WTC11 (cell line): ENCODE results near the gene COX14.

Experiments
- ATF1 ChIP-seq: sonication (generic); formaldehyde crosslinking; IDR thresholded peaks from 2 replicates; pipeline ENCODE4 v1.8.1; 2023; ENCODE audit warnings: mild to moderate bottlenecking, moderate library complexity, missing genetic modification reagents
- ATF2 ChIP-seq: sonication (generic); formaldehyde crosslinking; IDR thresholded peaks from 2 replicates; pipeline ENCODE4 v1.8.1; 2022; ENCODE audit warnings: low read depth, missing genetic modification reagents, borderline replicate concordance
- CTCF ChIP-seq: fragments of 200-600 bp; IDR thresholded peaks from 2 replicates; pipeline ENCODE4 v1.8.0; 2022; ENCODE audit warnings: antibody characterized with exemption
- NR2C2 ChIP-seq: sonication (generic); formaldehyde crosslinking; IDR thresholded peaks from 2 replicates; pipeline ENCODE4 v1.8.0; 2022; ENCODE audit warnings: mild to moderate bottlenecking, missing genetic modification reagents
- NR3C1 ChIP-seq: sonication (generic); formaldehyde crosslinking; conservative IDR thresholded peaks from 2 replicates; pipeline ENCODE4 v1.8.1; 2023; ENCODE audit warnings: low read depth, mild to moderate bottlenecking, missing genetic modification reagents
- SMAD3 ChIP-seq: sonication (generic); formaldehyde crosslinking; IDR thresholded peaks from 2 replicates; pipeline ENCODE4 v1.8.0; 2022; ENCODE audit warnings: missing genetic modification reagents, mild to moderate bottlenecking, borderline replicate concordance
- SMAD4 ChIP-seq: sonication (generic); formaldehyde crosslinking; IDR thresholded peaks from 2 replicates; pipeline ENCODE4 v1.8.0; 2022; ENCODE audit warnings: mild to moderate bottlenecking, missing genetic modification reagents
- SP1 ChIP-seq: sonication (generic); formaldehyde crosslinking; conservative IDR thresholded peaks from 2 replicates; pipeline ENCODE4 v1.8.1; 2022; ENCODE audit warnings: missing genetic modification reagents
- TCF7 ChIP-seq: sonication (generic); formaldehyde crosslinking; IDR thresholded peaks from 2 replicates; pipeline ENCODE4 v1.8.0; 2022; ENCODE audit warnings: mild to moderate bottlenecking, low read depth, missing genetic modification reagents, moderate library complexity
- USF1 ChIP-seq: sonication (generic); formaldehyde crosslinking; IDR thresholded peaks from 2 replicates; pipeline ENCODE4 v1.8.0; 2022; ENCODE audit warnings: mild to moderate bottlenecking, missing genetic modification reagents
- USF2 ChIP-seq: sonication (generic); formaldehyde crosslinking; IDR thresholded peaks from 2 replicates; pipeline ENCODE4 v1.8.1; 2023; ENCODE audit warnings: mild to moderate bottlenecking, missing genetic modification reagents, moderate library complexity
- ZNF138 ChIP-seq: sonication (generic); formaldehyde crosslinking; conservative IDR thresholded peaks from 2 replicates; pipeline ENCODE4 v1.8.1; 2022; ENCODE audit warnings: mild to moderate bottlenecking, moderate library complexity, missing genetic modification reagents
- ZNF396 ChIP-seq: fragments of 250-450 bp; sonication (Bioruptor Pico); IDR thresholded peaks from 2 replicates; pipeline ENCODE4 v1.8.0; 2021; ENCODE audit warnings: mild to moderate bottlenecking, moderate library complexity, borderline replicate concordance

GRCh38 chr12:50069069-50069468 is 43.0 kb upstream of the COX14 start:
- TF ChIP-seq ATF2 (CRISPR knock-in tag) (no peak), CTCF (no peak), ZNF138 (CRISPR knock-in tag) (no peak), NR2C2 (CRISPR knock-in tag) (no peak), SP1 (no peak), USF1 (CRISPR knock-in tag) (no peak), TCF7 (no peak), ZNF396 (CRISPR knock-in tag) (no peak), SMAD4 (CRISPR knock-in tag) (no peak), SMAD3 (CRISPR knock-in tag) (no peak), ATF1 (CRISPR knock-in tag) (no peak), USF2 (CRISPR knock-in tag) (no peak), NR3C1 (CRISPR knock-in tag) (no peak)
